Germinal center (tissue), 1 donor: ENCODE data around the gene HRC.
"Not testable (repeated sequence)": the region's sequence is repeated elsewhere in the genome, so short reads cannot be mapped to it uniquely, and the experiment has no call there.

Experiments
- DNase-seq: peaks from one replicate; pipeline ENCODE4 v3.0.0; 2012; ENCODE audit warnings: mixed read lengths, low spot score

Gene HRC

DNA sequence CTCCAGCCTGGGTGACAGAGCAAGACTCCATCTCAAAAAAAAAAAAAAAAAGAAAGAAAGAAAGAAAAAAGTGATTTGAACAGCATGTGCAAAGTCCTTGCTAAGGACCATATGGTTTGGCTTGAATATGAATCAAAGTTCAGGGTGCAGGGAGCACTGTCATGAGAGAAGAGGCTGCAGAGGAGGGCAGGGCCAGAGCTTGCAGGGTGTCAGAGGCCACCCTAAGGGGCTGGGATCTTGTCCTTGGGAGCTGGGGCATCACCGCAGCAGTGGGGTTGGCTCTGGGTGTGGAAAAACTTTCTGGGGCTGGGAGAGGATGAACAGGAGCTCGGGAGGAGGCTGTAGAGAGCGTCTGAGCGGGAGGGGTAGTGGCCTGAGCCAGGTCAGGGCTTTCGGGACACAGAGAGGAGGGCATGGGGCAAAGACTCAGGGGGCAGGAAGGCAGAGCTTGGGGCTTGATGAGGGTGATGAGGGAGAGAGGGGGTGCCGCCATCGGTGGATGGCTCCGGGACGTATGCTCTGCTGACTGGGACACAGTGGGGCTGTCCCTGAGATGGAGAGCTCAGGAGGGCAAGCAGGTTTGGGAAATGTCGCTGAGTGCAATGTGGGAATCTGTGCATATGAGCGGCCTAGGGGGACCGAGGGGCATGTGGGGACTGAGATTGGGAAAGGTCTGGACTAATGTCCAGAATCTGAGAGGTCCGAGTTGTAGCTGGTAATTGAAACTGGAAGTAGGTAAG lies 5.4 kb upstream of the HRC start:
- DNase-seq = no peak

DNA sequence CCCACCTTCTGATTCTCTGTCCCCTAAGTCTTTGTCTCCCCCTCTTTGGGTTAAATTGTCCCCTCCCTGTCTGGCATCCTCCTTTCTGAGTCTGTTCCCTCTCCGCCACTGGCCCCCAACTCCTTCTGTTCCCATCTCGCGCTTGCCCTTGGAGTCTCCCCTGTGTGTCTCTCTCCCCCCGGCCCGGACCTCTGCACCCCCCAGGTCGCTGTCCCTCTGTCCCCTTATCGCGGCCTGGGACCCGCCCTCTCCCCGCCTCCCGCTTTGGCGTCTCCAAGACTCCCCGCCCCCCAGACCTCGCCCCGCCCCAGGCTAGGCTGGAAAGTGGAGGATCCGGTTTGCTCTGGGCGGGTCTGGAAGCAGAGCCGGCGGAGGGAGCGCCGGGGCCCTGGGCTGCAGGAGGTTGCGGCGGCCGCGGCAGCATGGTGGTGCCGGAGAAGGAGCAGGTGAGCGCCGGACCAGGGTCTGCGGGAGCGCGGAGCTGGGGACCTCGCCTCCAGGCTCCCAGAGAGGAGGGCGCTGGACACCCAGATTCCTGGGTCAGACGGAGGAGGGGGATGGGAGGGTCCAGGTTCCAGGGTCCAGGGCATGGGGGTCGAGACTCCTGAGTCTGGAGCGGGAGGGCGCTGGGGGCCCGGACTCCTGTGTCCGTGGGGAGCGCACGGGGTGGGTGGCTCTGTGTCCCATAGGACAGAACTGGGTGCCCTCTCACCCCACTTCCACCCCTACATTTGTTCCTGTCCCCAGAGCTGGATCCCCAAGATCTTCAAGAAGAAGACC lies 2.4 kb upstream of the HRC start, which contains the start of gene TRPM4:
TRPM4 (plus strand) TSS at position 348 of the 780 bp plus-strand sequence; CDS start at position 423, 75 bp downstream.
- DNase-seq = no peak

DNA sequence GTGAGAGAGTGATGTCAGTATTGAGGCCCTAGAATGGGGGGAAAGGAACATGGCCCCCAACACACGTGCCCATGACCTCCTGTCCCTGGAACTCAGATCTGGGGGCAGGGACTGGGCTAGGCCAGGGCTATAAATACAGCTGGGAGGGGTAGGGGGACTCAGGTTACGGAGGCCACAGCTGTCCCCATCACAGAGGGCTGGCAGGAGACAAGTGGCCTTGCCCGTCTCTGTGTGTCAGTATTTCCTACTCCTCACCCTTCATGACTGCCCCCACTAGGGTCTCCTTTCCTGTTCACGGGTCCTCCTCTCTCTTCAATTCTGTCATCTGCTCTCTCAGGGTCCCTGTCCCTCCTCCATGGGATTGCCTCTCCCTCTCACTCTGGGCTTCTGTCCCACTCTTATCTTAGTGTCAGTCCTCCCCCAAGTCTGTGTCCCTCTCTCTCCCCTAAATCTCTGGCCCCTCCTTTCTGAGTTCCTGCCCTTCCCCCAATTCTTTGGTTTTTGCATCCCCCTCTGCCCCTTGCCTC lies 687 bp upstream of the HRC start:
- no peak for DNase-seq

GRCh38 chr19:49154279-49154678 lies 917 bp downstream of the HRC start:
- DNase-seq = no peak

- no peak for DNase-seq
Observed at GRCh38 chr19:49153167-49153809, 1.9 kb downstream of the HRC start.

GRCh38 chr19:49152119-49152550 lies 3.1 kb downstream of the HRC start:
- DNase-seq = no peak

GRCh38 chr19:49151267-49152118 lies 3.7 kb downstream of the HRC start:
- DNase-seq = peak; percentile 51

DNA sequence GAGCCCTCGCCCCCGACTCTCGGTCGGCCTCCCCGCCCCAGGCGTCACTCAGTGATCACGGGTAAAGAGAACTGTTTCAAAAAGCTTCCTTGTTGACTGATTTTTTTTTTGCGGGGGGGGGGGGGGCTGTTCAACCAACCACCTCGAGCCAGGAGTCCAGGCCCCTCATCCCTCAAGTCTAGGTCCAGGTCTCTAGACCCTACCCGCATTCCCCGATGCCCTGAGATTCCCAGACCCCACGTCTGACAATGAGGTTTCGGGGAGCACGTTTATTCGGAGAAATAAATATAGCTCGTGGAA lies 4.3 kb downstream of the HRC start:
- no peak for DNase-seq

DNA sequence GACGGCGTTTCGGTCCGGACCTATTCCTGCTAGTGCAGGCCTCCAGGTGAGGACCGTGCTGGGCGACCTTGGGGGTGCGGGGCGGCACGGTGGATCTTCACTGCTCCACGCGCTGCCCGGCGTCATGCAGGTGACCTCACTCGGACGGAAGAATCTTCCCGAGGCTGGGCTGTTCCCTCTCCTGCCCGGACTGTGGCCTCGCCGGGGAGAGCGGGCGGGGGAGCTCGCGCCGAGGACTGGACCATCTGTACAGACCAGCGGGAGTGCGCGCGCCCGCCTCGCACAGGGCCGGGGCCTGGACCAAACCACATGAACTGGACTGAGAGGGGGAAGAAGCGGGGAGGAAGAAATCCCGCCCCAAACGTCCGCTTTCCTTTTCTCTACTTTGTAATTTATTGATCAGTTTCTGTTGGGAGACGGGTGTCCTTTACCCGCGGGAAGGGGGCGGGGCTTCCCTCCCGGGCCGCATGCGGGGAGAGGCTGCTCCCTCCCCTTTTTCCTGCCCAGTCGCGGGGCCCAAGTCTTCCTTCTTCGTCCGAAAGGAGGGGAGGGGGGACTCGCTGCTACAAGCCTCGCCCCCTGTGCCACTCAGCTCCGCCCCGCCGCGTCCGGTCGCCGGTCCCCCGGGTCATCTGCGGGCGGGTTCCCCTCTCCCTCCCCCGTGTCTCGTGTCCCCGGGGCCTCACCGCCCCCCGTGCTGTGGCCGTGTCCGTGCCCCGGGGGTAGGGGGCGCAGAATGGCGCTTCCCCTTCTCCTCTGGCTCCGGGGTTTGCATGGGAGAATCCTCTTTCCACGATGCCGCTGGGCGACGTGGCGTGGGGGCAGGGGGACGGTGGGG lies 4.9 kb downstream of the HRC start:
- DNase-seq = peak; percentile 55

DNA sequence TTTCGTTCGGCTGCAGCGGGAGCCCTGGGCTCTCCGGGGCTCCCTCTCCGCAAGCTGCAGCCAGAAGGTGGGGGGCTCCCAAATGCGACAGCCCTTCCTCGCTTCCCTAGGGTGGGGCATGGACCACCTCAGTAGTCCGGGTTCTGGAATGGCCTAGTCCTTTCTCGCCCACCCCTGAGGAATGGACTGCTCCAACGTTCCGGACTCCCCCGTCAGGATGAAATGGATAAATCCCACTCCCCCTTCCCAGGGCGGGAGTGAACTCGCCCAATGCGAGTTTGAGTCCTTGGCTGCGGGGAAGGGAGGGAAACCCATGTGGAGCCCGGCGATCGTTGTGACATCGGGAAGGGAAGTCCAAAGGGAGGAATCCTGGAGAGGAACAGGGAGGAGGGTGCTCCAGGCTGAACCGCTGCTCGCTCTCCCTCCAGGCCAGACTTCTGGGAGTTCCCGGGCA lies 5.5 kb downstream of the HRC start:
- no peak for DNase-seq

- peak; percentile 94 for DNase-seq
Observed at GRCh38 chr19:49148784-49149651, 6.2 kb downstream of the HRC start.

GRCh38 chr19:49148044-49148682 lies 7.0 kb downstream of the HRC start:
- no peak for DNase-seq

DNA sequence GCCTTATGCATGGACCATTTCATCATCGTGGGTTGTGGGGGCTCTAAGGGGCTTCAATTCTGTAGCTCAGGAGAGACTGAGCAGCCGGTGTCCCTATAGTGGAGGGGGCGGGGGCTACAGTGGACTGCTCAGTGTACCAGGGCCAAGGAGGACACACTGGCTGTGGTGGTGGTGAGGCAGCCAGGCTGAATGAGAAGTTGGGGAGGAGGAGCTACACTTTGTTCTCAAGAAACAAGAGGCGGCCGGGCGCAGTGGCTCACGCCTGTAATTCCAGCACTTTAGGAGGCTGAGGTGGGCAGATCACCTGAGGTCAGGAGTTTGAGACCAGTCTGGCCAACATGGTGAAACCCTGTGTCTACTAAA lies 8.8 kb downstream of the HRC start:
- DNase-seq = not testable (repeated sequence)

DNA sequence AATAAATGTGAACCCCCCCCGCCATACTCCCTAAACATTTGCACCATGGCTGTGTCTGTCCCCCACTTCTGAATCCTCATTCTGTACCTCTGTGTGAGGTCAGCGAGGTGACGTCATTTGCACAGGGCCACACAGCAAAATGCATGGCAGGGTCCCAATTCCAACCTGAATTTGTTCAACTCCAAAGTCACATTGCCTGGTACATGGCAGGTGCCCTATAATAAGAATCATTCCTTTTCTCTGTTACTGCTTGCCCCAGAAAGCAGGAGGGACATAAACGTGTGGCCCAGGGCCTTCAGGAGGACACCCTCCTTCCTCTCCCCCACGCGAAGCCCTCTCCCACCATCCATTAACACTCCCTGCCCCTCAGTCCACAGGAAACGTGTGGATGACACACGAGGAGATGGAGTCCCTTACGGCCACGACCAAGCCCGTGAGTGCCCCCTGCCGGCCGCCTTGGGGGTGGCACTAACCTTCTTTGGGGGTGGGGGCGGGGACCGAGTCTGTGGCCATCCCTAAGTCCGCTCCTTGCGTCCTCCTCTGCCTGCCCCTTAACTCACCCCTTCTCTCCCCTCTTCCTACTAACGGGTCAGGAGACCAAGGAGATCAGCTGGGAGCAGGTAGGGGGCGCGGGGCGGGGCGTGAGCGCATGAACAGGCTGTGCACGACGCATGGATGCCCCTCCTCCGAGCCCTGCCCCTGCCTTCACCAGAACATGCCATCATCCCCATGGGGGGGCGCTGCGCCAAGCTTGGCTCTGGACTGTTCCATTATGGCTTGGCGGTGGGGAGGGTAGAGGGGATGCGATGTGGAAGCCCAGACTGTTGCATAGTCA lies 9.4 kb downstream of the HRC start:
- DNase-seq = peak; percentile 84

GRCh38 chr19:49142866-49143335 lies 12.3 kb downstream of the HRC start:
- DNase-seq = peak; percentile 97

GRCh38 chr19:49141352-49141751 lies 13.8 kb downstream of the HRC start:
- no peak for DNase-seq

DNA sequence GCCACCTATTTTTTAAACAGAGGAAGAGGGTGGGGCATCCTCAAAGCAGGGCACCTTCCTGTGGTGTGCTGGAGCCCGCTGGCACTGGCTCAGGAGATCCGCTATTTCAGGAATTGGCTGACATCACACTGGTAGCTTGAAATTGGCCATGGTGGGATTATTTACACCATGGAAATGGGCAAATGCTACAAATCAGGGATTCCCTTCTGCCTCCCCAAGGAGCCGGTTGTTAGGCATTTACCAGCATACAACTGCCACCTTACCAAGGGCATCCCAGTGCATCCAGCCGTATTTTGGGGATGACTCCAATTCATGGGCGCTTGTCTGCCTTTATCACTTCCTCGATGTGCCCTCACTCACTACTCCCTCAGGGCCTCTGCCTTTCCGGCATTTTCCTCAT lies 14.2 kb downstream of the HRC start:
- DNase-seq = no peak

DNA sequence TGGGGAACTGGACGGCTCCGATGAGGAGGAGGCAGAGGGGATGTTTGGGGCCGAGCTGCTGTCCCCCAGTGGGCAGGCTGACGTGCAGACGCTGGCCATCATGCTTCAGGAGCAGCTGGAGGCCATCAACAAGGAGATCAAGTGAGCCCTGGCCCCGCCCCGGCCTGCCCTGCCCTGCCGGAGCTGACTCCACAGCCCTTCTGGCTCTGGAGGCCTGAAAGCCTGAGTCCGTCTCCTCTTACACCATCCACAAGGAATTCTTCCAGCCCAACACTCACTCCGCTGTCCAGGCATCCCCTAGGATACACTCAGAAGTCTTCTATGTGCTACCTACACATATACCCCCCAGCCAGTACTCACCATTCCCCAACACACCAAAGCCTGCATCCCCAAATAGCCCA lies 18.4 kb downstream of the HRC start:
- DNase-seq = no peak
